Dedifferentiated amniotic fluid mesenchymal stem cell (primary cell): ENCODE measurements around the gene ACSF2.
"Not testable (repeated sequence)": the region's sequence is repeated elsewhere in the genome, so short reads cannot be mapped to it uniquely, and the experiment has no call there.

Source experiments
- DNase-seq: peaks from one replicate; pipeline ENCODE4 v3.0.0-alpha.2; 2016; ENCODE audit errors: extremely low spot score

Gene ACSF2

DNA sequence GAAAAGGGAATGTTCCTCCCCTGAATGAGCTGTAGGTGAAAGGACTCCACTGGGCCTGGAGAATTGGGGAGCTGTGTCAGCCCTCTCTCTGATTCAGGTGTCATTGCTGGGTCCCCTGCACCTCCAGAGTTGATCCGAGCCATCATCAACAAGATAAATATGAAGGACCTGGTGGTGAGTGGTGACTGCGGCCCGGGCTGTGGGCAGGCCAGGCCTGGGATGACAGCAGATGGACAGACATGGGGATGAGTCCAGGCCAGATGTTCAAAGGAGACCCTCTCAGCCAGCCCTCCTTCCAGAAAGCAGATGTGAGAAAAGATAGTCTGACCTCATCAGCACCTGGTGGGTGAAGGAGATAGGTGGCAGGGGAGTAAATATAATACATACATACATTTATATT is 38.1 kb downstream of the ACSF2 start:
- DNase-seq: no peak

DNA sequence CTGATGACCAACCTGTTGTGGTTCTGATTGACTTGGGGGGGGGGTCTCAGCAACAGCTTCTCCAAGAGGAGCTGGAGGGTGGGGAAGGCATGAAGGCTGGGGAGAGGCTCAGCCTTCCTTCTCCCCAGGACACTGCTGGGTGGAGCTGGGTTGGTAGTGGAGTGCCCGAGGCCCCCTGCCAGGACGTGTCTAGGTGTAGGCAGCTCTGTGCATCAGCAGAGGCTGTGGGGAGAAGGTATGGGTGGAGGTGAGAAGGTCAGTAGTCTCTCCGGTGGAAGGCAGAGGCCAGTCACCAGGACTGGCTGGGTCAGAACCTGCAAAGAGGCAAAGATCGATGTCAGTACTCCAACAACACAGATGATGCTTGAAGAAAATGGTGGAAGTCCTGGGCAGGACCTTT is 38.7 kb downstream of the ACSF2 start:
- no peak for DNase-seq

DNA sequence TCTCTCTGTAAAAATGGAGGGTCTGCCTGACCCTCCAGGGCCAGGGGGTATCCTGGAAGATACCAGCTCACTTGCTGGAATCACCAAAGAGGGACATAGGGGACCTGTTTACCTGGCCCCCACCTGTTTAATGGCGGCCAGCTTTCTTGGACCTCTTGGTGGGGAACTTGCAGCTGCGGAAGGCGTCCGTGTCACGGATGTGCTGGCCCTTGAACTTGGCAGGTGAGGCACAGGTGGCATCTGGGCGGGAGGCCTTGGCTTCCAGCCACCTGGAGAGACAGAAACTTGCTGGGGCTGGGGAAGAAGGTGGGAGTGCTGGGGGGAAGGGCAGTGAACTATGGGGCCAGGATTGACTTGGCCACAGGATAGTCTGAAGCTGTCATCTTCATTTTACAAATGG is 39.2 kb downstream of the ACSF2 start:
- DNase-seq: no peak

DNA sequence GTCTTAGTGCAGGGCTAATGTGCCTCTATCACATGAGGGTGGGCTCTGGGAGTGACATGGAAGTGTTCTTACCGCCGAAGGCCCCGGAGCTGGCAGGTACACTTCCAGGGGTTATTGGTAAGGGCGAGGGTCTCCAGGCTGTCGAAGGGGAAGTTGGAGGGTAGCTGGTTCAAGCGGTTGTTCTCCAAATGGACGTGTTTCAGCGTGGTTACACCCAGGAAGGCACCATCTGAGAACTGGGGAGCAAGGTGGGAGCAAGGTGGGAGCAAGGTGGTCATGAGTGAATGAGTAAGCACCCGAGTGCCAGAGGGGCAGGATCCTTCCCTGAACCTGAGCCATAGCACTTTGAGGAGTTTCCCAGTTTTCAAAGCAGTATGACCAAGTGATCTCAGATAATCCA is 39.6 kb downstream of the ACSF2 start:
- DNase-seq: no peak

DNA sequence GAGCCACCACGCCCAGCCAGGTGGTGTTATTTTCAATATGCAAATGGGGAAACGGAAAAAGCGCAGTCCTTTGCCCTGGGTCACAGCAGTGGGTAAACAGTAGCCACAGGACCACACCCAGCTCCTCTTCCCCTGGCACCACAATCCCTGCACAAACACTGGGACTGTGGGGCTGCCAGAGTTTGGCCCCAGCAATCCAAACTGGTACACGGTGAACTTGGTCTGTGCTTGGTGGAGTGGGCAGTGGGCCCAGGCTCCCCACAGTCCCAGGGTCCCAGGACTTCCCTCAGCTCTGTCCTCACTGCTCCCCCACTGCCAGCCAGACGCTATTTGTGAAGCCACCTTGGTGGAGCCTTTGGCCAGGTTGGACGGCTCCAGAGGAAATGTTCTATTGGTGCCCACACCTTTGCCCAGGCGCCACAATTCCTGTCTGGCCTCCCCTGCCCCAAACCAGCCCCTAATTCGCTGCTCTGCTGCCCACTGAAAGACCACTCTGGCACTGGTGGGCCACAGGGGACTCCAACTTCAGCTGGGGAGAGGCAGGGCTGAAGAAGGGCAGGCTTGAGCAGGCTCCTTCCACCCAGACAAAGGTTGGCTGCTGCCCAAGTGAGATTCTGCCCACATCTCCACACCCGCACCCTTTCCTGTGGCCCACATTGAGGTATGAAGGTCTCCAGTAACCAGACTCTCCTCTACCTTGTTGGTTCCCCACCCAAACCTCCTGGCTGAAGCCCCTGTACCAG is 40.5 kb downstream of the ACSF2 start:
- no peak for DNase-seq

DNA sequence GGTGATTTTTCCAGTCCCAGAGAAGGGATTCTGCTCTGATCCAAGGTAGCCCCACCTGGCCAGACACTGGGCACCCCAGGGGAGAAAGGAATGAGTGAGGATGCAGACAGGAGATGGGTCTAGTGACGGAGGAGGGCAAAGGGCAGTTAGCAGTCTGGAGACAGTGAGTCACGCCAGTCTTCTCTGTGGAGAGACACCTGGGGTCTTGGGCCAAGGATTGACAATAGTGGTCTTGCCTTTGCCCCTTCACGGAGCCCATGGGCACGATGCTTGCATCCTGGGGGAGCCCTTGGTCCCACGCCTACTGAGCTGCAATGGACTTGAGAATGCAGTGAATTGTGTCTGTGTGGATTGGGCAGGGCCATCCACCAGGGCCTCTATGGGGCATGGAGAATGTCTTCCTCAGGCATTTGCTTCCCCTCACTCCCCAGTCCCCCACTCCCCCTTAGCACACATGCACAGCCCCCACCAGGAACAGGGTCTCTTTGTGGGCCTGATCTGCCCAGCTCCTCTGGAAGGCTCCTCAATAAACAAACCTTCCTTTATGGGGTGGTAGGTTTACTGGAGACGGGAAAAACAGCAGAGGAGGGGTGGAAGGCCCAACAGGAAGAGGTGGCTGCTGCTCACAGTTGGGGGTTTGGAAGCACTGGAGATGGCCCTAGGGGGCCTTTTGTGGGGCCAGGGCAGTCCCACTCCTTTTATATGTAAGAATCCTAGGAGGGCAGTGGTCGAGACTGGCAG is 41.3 kb downstream of the ACSF2 start:
- no peak for DNase-seq

DNA sequence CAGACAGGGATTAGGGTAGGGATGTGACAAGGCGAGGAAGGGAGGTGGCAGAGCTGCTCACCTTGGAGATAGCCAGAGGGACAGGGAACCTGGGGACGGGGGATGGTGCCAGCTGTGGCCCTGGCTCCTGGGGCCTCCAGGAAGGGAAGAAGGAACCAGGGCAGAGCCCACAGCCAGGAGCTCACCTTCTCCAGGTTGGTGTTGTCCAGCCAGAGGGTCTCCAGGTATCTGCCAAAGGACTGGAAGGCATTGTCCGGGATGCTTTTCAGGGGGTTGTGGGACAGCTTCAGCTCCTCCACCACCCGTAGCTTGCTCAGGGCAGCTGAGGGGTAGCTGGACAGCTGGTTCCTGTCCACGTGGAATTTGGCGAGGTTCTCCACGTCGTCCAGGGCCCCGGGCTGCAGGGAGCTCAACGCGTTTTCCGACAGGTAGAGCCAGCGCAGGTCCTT is 41.9 kb downstream of the ACSF2 start:
- no peak for DNase-seq

DNA sequence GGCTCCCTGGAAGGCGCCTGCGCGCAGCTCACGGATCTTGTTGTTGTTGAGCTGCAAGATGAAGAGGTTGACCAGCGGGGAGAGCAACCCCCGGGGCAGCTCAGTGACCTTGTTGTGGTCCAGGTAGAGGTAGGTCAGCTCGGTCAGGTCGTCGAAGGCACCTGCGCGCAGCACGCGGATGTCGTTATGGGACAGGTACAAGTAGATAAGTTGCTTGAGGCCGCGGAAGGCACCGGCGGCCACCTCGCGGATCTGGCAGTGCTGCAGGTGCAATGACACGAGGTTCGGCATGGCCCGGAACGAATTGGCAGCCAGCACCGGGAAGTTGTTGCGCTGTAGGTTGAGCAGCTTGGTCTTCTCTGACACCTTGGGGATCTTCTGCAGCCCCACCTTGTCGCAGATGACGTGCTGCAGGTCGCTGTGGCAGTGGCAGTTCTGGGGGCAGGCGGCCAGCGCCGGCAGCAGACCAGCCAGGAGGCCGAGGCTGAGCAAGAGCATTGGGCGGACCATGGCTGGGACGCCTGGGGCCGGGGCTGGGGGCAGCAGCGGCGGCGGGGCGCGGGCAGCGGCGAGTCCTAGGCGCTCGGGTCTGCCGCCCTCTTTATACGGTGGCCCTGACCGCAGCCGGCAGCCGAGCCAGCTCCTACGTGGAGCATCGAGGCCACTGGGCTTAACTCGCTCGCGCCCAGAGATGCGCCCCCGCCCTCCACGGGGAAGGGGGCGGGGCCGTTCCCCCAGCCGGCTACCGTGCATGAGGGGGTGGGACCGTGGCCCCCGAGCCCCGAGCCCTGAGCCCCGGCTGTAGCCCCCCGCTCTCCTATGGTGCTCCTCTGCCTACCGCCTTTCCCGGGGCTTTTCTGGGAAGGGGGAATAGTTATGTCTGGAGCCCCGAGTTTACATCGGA is 42.5 kb downstream of the ACSF2 start, which contains the start of gene CHAD:
Gene CHAD, minus strand, starts transcription at position 577 of the 904 bp plus-strand sequence. Its CDS starts 67 bp downstream, at position 510.
- DNase-seq: no peak

DNA sequence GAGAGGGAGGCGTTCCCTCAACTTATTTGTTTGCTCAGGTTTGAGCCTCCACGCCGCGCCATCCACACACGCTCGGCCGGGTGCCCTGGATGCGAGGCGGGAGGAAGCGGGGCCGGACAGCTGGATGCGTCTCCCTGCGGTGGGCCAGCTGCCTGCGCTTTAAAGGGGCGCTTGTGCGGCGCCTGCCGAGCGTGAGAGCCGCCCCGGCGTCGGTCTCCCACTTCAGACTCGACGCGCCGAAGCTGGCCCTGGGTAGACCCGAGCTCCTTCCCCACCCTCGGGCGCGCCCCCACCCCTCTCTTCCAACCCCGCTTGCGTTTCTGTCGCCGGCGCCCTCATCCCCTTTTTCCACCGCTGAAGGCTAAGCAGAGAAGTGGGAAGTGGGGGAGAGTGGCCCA is 43.2 kb downstream of the ACSF2 start:
- DNase-seq: no peak

DNA sequence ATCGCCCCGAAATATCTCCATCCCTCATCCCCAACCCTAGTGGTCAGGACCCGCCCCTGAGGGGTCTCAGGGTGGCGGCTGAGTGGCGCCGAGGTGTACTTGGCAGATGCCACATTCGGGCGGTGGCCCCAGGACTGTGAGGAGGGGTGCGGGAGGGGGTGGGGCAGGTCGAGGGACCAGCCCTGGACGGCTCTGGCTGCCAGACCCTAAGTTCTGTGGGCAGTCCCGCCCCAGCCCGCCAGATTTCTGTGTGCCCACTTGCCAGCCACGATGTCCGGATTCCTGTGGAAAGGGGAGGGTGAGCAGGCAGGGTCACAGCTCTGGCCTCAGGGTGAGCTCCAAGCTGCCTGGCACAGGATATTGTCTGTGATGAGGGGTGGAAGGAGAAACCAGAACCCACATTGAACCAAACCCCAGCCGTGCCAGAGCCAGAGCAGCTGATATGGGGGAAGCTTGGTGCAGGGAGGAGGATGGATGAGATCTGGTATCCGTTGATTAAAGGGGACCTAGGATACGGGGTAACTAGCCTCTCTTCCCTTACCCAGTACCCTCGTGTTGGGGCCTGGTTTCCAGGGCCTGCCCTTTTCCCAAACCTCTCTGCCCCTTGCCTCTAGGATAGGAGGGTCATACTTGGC is 43.8 kb downstream of the ACSF2 start:
- DNase-seq: no peak

DNA sequence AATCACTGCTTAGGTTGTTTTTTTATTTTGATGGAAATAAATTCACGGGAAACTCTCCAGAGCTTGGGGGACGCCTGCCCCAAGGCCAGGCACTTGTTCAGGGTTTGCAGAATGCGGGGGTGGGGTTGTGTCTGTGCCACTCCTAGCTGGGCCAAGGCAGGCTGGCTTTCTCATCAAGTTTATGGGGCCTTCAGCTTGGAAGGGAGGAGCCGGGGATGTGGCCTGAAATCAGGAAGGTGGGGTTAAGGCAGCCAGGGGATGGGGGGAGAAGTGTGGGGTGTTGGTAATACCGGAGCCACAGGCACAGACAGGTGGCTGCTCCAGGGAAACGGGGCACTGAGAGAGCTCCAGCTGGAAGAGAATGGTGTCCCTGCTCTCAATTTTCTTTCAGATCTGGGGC is 44.4 kb downstream of the ACSF2 start:
- DNase-seq: no peak

DNA sequence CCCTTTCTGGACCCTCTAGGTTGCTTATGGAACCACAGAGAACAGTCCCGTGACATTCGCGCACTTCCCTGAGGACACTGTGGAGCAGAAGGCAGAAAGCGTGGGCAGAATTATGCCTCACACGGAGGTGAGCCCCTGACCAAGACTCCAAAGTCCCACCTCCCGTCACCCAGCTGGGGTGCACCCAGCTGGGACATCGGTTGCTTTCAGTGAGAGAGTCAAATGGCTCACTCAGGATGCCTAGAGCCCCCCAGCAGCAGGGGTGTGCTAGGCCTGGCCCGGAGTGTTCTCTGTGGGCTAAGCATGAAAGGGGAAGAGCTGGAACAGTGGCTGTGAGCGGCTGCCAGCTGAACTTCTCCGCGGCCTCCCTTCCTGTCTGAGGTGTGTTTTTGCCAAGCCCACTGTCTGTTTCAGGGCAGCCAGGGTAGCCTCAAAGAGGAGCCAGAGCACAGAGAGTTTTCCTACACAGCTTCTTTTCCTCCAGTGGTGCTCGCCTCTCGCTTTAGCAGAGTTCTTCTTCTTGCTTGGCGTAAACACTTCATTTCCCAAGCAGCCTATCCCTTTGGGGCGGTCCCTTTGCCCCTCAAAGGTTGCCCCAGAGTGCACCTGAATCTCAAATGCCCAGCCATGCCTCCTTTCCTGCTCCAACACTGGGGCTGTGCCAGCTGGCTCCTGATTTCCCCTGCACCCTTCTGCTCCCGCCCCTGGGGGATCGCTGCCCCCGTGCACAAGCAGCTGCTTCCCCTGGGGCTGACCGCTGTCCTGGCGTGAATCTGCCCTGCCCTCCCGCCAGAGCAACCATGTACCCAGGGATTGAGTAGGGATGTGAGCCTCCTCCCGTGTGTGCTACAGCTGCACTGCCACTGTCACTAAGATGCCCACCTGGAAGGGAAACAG is 45.2 kb downstream of the ACSF2 start:
- no peak for DNase-seq

DNA sequence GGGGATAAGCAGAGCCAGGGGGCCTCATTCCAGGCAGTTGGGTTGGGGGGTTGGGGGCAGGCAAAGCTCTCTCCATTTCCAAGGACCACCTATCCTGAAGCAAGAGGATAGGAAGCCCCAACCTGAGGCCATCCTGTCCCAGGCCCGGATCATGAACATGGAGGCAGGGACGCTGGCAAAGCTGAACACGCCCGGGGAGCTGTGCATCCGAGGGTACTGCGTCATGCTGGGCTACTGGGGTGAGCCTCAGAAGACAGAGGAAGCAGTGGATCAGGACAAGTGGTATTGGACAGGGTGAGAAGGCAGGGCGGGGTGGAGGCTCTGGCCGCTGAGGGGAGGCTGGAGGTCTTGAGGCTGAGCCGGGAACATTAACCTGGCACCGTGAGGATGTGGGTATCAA is 46.3 kb downstream of the ACSF2 start:
- DNase-seq: no peak

DNA sequence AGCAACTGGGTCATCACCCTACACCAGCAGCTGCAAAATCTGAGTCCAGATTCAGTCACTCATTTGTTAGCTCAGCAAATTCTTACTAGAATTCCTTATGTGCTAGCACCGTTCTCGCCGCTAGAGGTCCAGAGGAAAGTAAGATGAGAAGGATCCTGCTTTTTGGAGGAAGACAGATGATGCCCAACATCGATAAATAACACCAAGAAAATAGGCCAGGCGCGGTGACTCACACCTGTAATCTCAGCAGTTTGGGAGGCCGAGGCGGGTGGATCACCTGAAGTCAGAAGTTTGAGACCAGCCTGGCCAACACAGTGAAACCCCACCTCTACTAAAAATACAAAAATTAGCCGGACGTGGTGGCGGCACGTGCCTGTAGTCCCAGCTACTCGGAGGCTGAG is 46.7 kb downstream of the ACSF2 start:
- peak; percentile 39 for DNase-seq

DNA sequence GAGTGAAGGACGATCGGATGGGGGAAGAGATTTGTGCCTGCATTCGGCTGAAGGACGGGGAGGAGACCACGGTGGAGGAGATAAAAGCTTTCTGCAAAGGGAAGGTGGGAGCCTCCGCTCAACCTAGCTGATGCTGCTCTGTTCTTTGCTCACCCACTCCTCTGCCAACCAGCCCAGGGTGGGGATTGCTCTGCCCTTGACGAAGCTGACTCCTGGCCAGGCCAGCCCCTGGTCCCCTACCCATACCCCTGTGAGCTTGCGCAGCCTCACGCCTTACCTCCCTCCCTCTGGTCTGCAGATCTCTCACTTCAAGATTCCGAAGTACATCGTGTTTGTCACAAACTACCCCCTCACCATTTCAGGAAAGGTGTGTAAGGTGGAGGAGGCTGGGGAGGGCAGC is 47.9 kb downstream of the ACSF2 start:
- no peak for DNase-seq

DNA sequence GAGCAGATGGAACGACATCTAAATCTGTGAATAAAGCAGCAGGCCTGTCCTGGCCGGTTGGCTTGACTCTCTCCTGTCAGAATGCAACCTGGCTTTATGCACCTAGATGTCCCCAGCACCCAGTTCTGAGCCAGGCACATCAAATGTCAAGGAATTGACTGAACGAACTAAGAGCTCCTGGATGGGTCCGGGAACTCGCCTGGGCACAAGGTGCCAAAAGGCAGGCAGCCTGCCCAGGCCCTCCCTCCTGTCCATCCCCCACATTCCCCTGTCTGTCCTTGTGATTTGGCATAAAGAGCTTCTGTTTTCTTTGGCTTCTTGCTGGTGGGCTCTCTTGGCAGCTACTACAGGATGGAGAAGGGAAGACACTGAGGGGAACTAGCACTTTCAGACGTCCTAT is 48.5 kb downstream of the ACSF2 start:
- DNase-seq: no peak

DNA sequence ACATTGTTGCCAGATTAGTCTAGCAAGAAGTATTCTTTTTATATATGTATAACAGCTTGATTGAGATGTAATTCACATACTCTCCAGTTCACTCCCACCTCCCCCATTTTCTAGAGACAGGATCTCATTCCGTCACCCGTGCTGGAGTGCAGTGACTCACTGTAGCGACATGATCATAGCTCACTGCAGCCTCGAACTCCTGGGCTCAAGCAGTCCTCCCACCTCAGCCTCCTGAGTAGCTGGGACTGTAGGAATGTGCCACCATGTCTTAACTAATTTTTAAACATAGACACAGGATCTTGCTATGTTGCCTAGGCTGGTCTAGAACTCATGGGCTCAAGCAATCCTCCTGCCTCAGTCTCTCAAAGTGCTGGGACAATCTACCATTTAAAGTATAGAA is 49.3 kb downstream of the ACSF2 start:
- no peak for DNase-seq

DNA sequence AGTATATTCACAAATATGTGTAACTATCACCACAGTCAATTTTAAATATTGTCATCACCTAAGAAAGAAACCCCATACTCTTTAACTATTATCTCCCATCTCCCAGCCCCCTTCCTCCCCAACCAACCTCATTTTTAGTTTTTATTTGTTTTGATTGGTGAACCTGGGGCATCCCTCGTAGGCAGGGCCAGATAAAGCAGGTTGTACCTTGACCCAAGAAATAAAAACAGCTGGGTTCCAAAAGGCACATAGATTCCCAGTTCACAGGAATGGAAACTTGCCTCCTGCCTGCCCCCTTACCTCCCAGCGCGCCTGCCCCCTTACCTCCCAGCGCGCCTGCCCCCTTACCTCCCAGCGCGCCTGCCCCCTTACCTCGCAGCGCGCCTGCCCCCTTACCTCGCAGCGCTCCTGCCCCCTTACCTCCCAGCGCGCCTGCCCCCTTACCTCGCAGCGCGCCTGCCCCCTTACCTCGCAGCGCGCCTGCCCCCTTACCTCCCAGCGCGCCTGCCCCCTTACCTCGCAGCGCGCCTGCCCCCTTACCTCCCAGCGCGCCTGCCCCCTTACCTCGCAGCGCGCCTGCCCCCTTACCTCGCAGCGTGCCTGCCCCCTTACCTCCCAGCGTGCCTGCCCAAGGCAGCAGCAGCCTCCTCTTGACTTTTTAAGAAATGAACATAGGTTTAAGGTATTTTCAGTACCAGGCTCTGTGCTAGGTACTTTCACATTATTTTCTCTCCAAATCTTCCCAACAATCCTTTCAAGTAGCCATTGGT is 49.9 kb downstream of the ACSF2 start:
- not testable (repeated sequence) for DNase-seq

DNA sequence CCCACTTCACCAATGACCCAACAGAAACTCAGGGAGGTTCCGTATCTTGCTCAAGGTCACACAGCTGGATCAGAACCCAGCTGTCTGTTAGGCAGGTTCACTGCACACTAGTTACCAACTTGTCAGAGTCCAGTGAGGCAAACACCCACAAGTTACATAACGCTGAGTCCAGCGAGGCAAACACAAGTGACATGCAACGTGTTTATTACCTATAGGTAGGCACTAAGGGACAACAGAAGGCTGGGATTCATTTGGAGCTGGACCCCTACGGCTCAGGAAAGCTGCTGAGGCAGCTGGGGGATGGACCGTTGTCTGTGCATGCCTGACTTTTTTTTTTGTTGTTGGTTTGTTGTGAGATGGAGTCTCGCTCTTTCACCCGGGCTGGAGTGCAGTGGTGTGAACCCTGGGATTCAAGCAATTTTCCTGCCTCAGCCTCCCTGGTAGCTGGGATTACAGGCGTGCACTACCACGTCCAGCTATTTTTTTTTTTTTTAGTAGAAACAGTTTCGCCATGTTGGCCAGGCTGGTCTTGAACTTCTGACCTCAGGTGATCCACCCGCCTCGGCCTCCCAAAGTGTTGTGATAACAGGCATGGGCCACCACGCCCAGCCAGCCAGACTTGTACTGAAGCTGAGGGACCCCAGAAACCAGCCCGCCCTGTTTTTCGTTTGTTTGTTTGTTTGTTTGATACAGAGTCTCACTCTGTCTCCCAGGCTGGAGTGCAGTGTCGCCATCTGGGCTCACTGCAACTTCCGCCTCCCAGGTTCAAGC is 50.7 kb downstream of the ACSF2 start:
- DNase-seq: no peak
